Activated T-helper 1 cell treated with Interleukin-2 at 50 U/mL for 16 hours (primary cell): ENCODE data around the gene R3HDM2.

Experiments used
- DNase-seq: peaks from one replicate; pipeline ENCODE4 v3.0.0-alpha.2; 2020; ENCODE audit warnings: low read depth

Gene R3HDM2

DNA sequence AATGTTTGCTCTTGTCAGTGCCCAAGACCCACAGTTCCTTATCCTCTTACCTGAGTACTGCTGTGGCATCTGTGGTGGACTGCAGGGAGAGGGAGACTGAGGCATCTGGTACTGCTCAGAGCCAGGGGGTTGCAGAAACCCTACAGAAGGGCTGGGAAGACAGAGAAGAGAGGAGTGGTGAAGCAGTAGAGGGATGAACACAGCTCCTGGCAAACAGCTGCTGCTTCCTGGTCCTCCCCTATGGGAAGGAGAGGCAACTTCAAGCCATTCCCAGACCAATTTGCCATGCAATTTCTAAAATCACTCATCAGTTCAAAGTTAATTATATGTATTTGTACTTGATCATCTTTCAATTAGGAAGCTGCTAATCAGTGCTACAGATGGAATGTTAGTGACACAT, 164.2 kb downstream of the R3HDM2 start:
- no peak for DNase-seq

DNA sequence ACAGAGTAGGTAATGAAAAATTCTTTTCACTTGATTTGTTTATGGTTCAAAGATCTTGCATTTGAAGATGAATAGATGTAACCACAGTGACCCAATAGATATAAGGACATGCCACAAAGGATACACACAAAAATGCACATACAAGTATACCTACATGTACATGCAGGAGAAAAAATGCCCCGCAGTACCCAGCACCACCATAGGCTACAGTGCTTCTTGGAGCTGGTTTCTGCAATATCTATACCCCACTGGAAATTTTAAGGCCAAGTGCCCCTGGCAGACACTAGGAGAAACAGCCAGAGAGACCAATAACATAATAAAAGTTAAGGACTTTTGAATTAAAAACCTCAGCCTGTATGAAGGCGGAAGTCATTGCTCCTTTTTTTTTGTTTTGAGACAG, 167.7 kb downstream of the R3HDM2 start:
- DNase-seq: no peak

DNA sequence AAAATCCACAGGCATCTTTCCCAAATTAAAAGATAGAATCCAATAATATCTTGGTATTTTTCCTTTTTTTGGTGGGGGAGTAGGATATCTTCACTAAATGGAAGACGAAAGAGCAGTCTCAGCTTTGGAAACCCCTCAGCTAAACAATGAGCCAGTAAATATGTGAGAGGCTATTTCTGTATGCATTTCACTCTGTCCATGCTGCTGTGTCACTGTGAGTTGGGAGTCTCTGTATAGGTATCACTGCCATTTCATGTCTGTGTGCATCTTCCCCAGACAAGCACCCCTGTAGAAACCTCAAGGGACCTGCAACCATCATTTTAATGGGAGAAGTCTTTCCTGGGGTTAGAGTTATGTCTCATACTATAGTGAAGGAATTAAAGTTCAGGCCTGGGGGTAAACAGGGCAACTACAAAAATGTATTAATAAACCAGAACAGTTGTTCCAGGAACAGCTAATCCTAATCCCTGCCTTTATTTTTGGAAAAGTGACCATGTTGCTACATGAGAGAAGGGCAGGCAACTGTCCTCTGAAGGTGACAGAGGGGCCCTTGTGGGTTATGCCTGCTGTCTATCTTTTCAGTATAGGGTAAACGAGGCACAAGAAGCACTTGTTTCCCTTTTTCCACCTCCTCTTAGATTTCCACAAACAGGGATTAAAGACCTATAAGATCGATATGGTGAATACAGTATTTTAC, 168.6 kb downstream of the R3HDM2 start:
- no peak for DNase-seq

- no peak for DNase-seq
Observed at GRCh38 chr12:57261428-57261865, 169.4 kb downstream of the R3HDM2 start.

DNA sequence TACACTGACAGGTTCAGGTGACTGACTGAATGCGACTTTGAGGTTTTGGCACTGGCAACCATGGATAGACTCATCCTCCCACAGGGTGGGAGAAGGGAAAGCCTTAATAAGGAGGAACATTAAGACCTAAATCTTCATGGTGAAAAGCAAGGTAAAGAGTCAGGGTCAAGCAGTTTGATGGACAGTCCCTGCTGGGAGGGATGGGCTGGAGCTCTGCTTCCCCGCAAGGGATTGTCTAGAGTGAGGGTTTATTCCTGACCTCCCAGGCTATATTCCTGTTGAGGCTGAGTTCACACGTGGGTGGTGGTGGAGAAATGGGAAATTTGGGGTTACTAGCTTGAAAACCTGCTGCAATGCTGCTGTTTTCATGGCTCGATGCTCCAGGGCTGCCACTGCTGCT, 170.5 kb downstream of the R3HDM2 start:
- DNase-seq: no peak

DNA sequence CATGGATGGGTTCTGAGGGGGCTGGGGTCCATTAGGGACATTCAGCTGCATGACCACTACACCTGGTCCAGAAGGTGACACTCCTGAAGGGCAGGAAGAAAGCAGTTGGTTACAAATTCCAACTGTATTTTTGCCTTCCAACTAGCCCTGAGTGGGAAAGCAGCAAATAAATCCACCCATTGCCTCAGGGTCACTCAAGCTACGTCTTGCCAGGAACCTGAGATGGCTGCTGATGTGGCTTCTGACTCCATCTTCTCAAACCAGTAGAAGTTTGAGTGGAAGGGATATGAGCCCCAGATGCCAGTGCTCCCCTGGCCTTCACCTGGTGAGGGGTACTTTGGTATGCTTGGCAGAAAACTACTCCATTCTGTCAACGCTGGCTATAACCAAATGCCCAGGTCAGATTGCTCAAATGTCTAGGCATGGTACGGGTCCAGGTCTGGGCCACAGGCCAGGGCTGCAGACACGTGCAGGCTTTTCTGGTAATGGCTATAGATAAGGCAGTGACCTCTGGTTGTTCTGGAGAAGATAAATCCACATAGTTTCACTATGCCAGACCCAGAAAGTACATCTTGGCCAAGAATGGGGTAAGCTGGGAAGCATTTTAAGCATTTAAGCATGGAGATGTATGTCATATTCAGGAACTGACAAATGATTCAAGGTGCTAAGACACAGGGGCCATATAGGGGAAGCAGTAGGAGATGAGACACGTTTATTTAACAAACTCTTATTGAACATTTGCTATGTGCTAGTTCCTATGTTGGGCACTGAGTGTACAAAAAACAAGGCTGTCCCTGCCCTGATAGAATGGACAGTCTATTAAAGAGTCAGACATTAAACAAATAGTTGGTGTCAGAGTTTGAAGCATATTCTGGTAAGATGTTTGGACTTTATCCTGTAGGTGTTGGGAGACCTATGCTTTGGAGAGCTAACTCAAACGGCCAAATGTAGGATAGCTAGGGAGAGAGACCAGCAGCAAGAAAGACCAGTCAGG, 171.6 kb downstream of the R3HDM2 start:
- no peak for DNase-seq

DNA sequence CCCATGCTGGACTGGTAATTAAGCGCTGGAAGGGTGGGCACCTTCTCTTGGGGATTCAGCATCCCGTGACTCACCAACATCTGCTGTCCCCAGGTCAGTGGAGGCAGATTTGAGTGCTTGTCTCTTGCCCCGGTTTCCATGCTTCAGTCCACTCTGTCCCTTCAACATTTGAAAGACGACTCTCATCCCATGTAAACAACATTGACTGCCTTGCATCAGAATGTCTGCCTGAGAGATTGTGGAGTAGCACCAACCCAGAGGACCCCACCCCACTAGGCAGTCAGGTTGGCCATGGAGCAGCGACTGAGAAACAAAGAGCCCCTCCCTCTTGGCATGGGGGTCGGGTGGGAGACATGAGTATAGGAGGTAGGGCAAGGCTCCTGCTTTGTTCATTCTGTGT, 174.9 kb downstream of the R3HDM2 start:
- DNase-seq: no peak

DNA sequence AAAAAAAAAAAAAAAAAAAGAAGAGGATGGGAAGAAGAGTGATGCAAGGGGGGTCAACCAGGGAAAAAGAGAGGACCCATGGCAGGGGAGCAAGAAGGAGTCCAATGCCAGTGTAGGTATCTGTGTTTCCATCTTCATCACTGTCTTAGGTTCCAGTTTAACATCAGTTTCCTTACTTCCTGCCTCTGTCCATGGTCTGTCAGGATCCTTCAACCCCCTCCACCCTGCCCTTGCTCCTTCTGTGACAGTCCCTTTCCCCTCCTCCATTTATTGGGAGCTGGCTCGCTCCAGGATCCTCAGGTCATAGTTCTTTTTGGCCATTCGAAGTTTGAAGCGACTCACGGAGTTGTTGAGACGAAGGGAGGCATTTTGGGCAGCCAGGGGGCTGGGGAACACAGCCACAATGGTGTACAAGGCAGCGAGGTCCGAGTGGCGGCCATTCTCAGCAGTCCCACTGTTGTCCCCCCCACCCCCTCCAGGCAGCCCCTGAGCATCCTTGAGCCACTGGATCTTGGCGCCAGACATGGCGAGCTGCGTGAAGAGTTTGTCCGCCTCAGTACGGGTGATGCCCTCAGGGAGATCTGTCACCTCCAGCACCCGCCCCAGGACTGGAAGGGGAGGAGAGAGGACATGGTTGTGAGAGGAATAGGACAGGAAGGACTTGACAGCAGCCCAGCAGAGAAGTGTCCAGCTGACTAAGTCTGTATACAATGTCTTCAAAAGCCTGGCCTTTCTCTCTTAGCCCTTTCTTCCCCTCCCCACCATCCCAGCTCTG, 176.2 kb downstream of the R3HDM2 start:
- DNase-seq: no peak

DNA sequence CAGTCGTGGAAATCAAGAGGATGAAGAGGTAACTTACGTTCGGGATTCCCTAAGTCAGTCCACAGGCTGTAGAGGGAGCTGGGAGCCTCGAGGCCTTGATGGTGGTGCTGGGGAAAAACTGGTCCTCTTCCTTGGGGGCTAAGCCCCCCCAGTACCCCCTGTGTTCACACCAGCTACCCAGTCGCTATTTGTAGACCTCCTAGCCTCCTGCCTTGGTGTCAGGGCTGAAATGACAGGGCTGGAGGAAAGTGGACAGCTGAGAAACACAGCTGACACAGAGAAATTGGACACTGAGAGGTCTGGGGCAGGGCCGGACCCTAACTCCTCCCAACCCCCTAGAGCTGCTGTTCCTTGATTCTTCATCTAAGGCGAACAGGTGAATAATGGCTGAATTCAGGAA, 179.9 kb downstream of the R3HDM2 start, which contains the start of gene STAC3:
STAC3 (minus strand) TSS at position 232 of the 400 bp plus-strand sequence. CDS start 1,551 bp downstream, outside the sequence.
- DNase-seq: no peak

- no peak for DNase-seq
Observed at GRCh38 chr12:57250541-57250940, 180.3 kb downstream of the R3HDM2 start.

GRCh38 chr12:57248934-57249742, 181.7 kb downstream of the R3HDM2 start:
- DNase-seq: no peak

DNA sequence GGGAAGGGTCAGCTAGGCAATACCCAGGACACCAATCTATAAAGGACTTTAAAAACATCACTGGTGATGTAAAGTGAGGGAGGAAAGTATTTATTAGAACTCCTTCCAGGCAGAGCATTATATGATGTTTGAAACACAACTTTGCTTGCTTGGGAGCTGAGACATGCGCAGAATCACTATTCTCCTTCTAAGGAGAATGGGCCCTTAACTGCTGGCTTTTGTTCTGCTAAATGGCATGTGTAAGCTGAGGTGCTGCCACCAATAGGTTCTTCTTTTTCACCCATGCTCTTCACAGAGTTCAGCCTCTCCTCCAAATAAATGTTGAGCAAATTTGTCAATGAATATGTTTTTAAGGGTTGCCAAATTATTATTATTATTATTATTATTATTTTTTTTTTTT, 183.8 kb downstream of the R3HDM2 start:
- DNase-seq: no peak

GRCh38 chr12:57244312-57244696, 186.5 kb downstream of the R3HDM2 start:
- no peak for DNase-seq

GRCh38 chr12:57243521-57244311, 187.1 kb downstream of the R3HDM2 start:
- peak; percentile 59 for DNase-seq

DNA sequence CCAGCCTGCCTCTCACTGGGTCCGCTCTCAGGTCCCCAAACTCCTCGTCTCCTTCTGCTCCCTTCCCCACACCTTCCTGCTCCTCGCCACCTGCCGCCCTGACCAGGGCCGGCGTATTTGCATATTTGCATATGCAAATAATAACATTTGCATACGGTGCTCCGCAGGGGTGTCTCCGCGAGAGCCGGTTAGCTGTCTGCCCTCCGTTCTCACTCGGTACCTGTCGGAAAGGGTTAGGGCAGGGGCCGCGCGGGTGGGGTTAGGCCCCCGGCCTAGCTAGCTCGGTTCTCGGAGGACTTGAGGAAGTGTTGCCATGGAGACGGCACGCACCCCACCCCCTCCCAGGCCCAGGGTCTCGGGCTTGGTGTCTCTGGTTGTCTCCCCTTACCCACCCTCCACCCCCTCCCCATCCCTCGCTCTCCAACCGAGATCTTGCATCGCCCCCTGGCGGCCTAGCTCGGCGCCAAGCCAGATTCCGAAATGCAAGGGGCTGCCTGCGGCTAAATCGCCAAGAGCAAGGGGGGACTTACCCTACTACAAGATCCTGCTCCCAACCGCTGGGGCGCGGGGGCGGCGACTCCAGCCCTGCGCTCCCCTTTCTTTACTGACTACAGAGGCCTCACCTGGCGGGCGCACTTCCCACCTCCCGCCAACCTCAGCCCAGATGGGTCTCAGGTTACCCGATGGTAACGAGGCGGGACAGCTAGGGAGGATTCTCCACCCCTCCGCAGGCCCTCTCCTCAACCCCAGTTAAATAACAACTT, 188.0 kb downstream of the R3HDM2 start:
- no peak for DNase-seq

DNA sequence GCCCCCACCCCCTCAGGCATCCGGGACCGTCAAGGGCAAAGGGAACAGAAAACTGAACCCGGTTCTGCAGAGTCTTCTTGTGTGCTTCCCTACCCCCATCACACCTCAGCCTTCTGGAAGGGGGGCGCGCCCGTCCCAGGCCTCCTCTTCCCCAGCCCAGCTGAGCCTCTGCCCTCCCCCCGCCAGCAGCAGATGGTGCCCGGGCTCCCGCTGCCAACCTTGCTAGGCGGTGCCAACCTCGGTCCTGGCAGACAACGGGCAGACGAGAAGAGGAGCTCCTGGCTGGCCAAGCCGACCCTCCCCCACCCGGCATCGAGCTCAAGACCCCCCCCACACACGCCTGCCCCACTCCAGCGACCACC, 188.5 kb downstream of the R3HDM2 start:
- DNase-seq: no peak

DNA sequence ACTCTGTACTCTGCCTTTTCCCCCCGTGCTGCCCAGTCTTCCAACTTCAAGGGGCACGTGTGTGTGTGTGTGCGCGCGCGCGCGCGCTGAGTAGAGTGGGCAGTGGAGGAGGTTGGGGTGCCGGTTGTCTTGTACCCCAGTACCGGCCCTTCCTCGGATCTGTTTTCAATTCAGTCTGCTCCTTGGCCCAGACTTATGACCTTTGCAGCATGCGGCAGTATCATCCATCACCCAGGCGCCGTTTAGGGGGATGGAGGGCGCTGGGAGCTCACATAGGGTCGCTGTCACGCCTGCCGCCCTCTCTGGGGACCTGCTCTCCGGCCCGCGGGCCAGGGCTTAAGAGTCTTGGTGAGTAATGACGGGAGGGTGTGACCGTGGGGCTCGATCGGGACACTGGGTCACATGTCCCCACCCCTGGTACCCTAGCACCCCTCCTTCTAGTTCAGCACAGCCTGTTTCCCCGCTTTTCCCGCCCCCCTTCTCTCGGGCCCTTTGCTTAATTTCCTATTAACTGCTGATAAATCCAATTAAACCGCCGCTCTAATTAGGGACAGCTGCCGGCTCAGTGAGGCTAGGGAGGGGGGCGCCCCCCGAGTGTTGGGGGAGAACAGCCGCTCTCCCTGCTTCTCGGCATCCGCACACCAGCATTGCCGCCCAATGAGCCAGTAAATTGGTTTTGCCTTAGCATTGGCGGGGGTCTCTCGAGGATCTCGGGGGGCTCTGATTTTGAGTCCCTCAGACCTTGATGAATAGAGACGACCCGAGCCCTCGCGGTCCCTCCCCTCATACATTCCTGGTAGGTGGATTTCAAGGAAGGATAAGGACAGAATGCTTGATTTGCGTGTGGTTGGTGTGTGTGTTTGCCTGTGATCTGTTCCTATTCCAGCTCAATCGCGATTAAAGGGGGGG, 189.2 kb downstream of the R3HDM2 start:
- no peak for DNase-seq

GRCh38 chr12:57240926-57241401, 189.9 kb downstream of the R3HDM2 start:
- DNase-seq: no peak
